ENCODE data around the gene PPARG. TPM values are rescaled to one million over a fixed set of nuclear protein-coding genes. Genes with fewer than 3 reads are reported as not detected.

Gene PPARG
- total and polyA plus RNA-seq, 9 donors, result 2.0 to 7.5 (median 3.5) TPM

DNA sequence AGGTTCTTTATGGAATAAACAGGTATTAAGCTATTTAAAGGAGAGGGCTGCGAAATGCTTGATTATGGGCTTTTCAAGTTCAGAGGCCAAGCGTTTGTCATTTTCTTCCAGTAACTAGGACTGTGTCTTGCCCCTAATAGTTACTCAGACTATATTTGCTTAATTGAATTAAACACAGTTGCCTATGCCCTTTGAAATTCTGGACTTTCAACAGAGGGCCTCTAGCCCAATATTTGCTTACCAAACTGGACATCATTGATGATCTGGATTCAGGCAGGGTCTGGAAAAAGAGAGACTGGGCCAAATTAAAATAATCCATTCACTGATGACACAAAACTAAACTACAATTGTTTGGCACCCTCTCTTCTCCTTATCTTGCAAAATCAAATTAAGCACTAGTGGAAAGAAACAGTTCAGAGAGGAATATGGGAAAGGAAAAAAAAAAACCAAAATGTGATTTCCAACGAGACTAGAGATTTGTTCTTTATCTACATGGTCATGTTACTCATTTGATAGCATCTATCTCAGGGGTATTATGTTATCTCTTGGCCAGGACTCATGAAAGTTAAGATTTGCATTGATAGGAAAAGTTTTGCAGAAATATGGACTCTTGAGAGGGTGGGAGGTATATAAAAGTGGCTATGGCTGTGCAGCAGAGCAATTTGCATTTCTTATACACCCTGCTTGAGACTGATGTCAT, 120.3 kb downstream of the PPARG start:
- H3K9me3 ChIP-seq (replicated peaks; ENCODE audit: control insufficient read depth, low read depth, low read length), result no peaks in the 10 kb centered on the region
- no peaks in the 10 kb centered on the region for H3K4me1 ChIP-seq (ENCODE audit: control insufficient read depth, insufficient read depth, low read length)
- 100% methylated on average over 1 of the region's 3 CpGs for WGBS (ENCODE audit: insufficient coverage)
- peaks cover 5% of the 10 kb centered on the region for H3K27me3 ChIP-seq (ENCODE audit: control insufficient read depth, insufficient read depth, low read length)
- no peak overlapping the region for H3K27ac ChIP-seq (ENCODE audit: low read length)
- DNase-seq, result no peak
- H3K36me3 ChIP-seq (ENCODE audit: control insufficient read depth, insufficient read depth, low read length), result no peaks in the 10 kb centered on the region
- H3K4me3 ChIP-seq (ENCODE audit: low read length), result no peak overlapping the region

DNA sequence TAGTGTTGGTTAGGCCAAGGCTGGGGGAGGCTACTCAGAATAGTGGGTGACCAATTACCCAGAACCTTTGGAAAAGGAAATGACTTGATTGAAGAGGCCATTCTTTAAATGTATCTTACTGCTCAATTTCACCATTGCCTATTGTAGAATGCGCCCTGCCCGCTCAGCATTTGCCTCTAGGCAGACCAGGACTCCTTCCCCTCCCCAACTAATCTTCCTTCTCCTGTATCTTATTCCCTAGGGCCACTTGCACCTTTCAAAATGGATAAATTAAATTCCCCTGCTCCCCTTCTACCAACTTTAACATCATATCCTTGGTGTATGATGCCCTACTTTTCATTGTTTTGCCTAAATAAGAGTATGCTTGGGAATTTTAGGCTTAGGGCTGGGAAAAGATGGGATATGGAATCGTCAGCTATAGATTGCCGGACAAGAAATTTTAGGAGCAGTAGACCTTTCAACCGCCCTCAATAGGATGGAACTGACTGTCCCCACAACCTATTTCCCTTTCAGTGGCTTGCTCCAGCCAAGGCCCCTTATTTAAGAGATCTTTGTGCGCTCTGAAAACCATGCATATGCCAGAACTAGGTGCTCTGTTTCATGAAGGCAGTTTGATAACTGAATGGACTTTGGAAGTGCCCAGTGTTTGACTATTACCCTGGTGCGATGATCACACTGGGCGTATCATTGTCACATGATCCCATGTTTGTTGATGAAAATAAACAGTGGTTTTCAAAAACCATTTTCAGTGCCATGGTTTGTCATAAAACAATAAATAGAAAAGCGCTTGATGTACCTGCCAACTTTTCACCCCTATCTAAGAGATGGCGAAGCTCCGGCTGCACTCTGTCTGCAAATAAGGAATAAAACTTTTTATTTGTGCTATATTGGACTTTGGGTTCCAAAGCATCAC, 121.1 kb downstream of the PPARG start:
- whole genome bisulfite sequencing (ENCODE audit: insufficient coverage), result 100% methylated on average over 3 of the region's 11 CpGs

DNA sequence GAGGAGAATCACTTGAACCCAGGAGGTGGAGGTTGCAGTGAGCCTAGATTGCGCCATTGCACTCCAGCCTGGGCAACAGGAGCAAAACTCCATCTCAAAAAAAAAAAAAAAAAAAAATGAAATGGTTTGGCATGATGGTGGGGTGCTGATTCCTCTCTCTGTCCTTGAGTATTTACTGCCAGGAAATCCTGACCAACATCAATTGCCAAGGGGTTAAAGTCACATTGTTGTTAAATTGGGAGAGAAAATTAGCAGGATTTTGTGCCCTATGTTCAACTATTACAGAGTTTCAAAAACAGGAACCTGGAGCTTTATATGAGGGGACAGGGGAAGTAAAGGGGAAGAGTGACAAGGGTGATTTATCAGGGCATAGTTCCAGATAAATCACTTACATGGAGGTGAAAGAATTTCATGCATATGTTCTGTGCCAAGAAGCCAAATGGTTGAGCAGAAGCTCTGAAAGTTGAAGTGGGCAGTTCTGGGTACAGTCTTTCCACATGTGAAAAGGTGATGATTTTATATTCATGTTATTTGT, 124.9 kb downstream of the PPARG start:
- Histone ChIP-seq H3K4me1 (ENCODE audit: control insufficient read depth, insufficient read depth, low read length) (no peaks in the 10 kb centered on the region), H3K4me3 (ENCODE audit: low read length) (no peak overlapping the region), H3K27ac (ENCODE audit: low read length) (no peak overlapping the region), H3K36me3 (ENCODE audit: control insufficient read depth, insufficient read depth, low read length) (no peaks in the 10 kb centered on the region), H3K27me3 (ENCODE audit: control insufficient read depth, insufficient read depth, low read length) (peaks cover 5% of the 10 kb centered on the region), H3K9me3 (replicated peaks; ENCODE audit: control insufficient read depth, low read depth, low read length) (no peaks in the 10 kb centered on the region)
- WGBS (ENCODE audit: insufficient coverage), result no CpG with 5 or more reads among the region's 1 CpG
- no peak for DNase-seq

More for the DNA sequence above, 121.1 kb downstream of the PPARG start:
- H3K27ac ChIP-seq (ENCODE audit: low read length), result no peak overlapping the region
- no peaks in the 10 kb centered on the region for H3K36me3 ChIP-seq (ENCODE audit: control insufficient read depth, insufficient read depth, low read length)
- no peak for DNase-seq
- no peaks in the 10 kb centered on the region for H3K9me3 ChIP-seq (replicated peaks; ENCODE audit: control insufficient read depth, low read depth, low read length)
- no peak overlapping the region for H3K4me3 ChIP-seq (ENCODE audit: low read length)
- no peaks in the 10 kb centered on the region for H3K4me1 ChIP-seq (ENCODE audit: control insufficient read depth, insufficient read depth, low read length)
- peaks cover 5% of the 10 kb centered on the region for H3K27me3 ChIP-seq (ENCODE audit: control insufficient read depth, insufficient read depth, low read length)

DNA sequence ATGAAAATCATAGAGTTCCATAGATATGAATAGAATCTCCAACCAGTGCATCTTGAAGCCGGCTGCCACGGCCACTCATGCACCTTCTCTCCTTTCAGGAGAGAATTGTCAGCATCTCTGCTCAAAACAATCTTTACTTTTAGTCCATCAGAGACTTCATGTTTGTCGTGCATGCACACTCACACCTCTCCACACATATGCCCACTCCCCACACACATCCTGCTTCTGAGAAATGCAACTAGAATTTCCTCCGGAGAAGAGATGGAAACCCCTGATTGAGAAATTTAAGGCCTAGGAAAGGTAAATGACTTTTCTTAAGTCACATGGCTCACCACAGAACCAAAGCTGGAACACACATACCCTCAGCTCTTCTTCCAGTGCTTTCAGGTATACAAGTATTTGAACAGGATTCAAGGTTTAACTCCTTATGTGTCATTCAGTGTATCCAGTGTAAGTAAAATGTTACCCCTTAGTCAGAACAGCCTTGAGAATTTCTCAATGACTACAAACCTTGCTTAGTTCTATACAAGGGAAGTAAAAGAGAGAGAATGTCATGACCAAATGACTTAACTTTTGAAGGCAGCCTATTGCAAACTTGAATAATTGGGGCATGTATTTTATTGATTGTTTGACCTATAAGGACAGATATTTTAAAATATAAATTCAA, 126.3 kb downstream of the PPARG start:
- Histone ChIP-seq H3K27ac (ENCODE audit: low read length) (no peak overlapping the region), H3K4me3 (ENCODE audit: low read length) (no peak overlapping the region), H3K36me3 (ENCODE audit: control insufficient read depth, insufficient read depth, low read length) (no peaks in the 10 kb centered on the region), H3K4me1 (ENCODE audit: control insufficient read depth, insufficient read depth, low read length) (no peaks in the 10 kb centered on the region), H3K9me3 (replicated peaks; ENCODE audit: control insufficient read depth, low read depth, low read length) (no peaks in the 10 kb centered on the region), H3K27me3 (ENCODE audit: control insufficient read depth, insufficient read depth, low read length) (peaks cover 5% of the 10 kb centered on the region)
- WGBS (ENCODE audit: insufficient coverage), result 73% methylated on average over 2 of the region's 4 CpGs
- no peak for DNase-seq

DNA sequence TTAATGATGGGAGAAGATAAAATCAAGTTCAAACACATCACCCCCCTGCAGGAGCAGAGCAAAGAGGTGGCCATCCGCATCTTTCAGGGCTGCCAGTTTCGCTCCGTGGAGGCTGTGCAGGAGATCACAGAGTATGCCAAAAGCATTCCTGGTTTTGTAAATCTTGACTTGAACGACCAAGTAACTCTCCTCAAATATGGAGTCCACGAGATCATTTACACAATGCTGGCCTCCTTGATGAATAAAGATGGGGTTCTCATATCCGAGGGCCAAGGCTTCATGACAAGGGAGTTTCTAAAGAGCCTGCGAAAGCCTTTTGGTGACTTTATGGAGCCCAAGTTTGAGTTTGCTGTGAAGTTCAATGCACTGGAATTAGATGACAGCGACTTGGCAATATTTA, 127.9 kb downstream of the PPARG start:
- Histone ChIP-seq H3K27ac (ENCODE audit: low read length) (no peak overlapping the region), H3K36me3 (ENCODE audit: control insufficient read depth, insufficient read depth, low read length) (no peaks in the 10 kb centered on the region), H3K4me3 (ENCODE audit: low read length) (no peak overlapping the region), H3K4me1 (ENCODE audit: control insufficient read depth, insufficient read depth, low read length) (peaks cover 7% of the 10 kb centered on the region), H3K27me3 (ENCODE audit: control insufficient read depth, insufficient read depth, low read length) (peaks cover 12% of the 10 kb centered on the region), H3K9me3 (replicated peaks; ENCODE audit: control insufficient read depth, low read depth, low read length) (no peaks in the 10 kb centered on the region)
- no peak for DNase-seq
- WGBS (ENCODE audit: insufficient coverage), result 98% methylated on average over 4 of the region's 8 CpGs

DNA sequence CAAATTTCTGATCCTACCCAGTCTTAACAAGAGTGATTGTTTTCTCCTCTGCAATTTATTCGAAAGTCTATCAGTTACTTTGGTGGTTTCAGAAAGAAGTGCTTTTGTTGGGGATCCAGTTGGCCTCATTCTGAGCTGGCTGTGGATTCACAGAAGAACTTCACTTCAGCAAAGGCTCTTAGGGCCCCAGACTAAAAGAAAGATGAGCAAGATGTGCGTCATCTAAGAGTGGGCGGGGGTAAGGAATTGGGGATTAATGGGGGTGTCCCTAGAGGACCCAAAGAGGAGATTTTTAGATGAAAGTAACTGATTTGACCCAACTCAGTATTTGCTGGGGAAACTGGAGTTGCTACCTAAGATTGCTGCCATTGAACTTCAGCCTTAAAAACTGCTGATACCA, 131.5 kb downstream of the PPARG start:
- Histone ChIP-seq H3K4me3 (ENCODE audit: low read length) (no peak overlapping the region), H3K27me3 (ENCODE audit: control insufficient read depth, insufficient read depth, low read length) (peaks cover 17% of the 10 kb centered on the region), H3K36me3 (ENCODE audit: control insufficient read depth, insufficient read depth, low read length) (no peaks in the 10 kb centered on the region), H3K9me3 (replicated peaks; ENCODE audit: control insufficient read depth, low read depth, low read length) (no peaks in the 10 kb centered on the region), H3K27ac (ENCODE audit: low read length) (no peak overlapping the region), H3K4me1 (ENCODE audit: control insufficient read depth, insufficient read depth, low read length) (peaks cover 7% of the 10 kb centered on the region)
- 53% methylated on average over 2 of the region's 3 CpGs for WGBS (ENCODE audit: insufficient coverage)
- DNase-seq, result no peak

DNA sequence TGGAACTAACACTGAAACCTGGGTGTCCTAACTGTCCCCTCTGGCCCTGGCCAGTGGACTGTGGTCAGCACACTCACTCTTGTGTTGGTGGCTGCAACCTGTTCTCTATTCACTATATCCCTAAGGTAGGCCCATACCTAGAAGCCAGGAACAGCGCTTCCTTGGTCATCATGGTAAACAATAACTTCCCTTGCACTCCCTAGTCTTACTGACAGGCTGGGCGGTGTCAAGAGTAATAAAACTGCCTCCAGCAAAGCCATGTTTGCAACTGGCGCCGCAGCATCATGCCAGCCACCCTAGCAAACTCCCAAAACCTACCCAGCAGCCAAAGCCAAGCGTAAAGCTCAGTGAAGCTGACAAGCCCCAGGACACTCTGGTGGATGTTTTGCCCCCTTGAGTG, 132.3 kb downstream of the PPARG start:
- Histone ChIP-seq H3K4me1 (ENCODE audit: control insufficient read depth, insufficient read depth, low read length) (peaks cover 7% of the 10 kb centered on the region), H3K4me3 (ENCODE audit: low read length) (no peak overlapping the region), H3K9me3 (replicated peaks; ENCODE audit: control insufficient read depth, low read depth, low read length) (no peaks in the 10 kb centered on the region), H3K27me3 (ENCODE audit: control insufficient read depth, insufficient read depth, low read length) (peaks cover 22% of the 10 kb centered on the region), H3K36me3 (ENCODE audit: control insufficient read depth, insufficient read depth, low read length) (no peaks in the 10 kb centered on the region), H3K27ac (ENCODE audit: low read length) (no peak overlapping the region)
- DNase-seq, result no peak
- WGBS (ENCODE audit: insufficient coverage), result 73% methylated on average over 2 of the region's 5 CpGs

DNA sequence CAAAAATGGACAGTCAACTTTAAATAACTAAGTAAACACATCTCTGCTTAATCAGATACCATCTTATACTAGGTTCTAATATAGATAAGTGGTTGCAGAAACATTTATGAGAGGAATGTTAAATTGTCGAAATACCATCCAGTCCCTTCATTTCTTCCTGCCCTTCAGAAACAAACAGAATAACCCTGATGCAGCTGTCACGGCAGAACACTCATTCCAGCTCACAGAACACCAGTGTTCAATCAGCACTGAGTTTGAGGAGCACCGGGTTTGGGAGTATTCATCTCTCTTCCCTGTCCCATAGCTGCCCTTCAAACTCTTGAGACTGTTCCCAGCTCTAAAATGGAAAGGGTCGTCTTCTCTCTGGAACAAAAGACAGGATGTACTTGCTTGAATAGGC, 134.3 kb downstream of the PPARG start:
- Histone ChIP-seq H3K36me3 (ENCODE audit: control insufficient read depth, insufficient read depth, low read length) (no peaks in the 10 kb centered on the region), H3K4me1 (ENCODE audit: control insufficient read depth, insufficient read depth, low read length) (peaks cover 7% of the 10 kb centered on the region), H3K27me3 (ENCODE audit: control insufficient read depth, insufficient read depth, low read length) (peaks cover 28% of the 10 kb centered on the region), H3K4me3 (ENCODE audit: low read length) (no peak overlapping the region), H3K9me3 (replicated peaks; ENCODE audit: control insufficient read depth, low read depth, low read length) (no peaks in the 10 kb centered on the region), H3K27ac (ENCODE audit: low read length) (no peak overlapping the region)
- WGBS (ENCODE audit: insufficient coverage), result 86% methylated on average over 1 of the region's 4 CpGs
- DNase-seq, result no peak

DNA sequence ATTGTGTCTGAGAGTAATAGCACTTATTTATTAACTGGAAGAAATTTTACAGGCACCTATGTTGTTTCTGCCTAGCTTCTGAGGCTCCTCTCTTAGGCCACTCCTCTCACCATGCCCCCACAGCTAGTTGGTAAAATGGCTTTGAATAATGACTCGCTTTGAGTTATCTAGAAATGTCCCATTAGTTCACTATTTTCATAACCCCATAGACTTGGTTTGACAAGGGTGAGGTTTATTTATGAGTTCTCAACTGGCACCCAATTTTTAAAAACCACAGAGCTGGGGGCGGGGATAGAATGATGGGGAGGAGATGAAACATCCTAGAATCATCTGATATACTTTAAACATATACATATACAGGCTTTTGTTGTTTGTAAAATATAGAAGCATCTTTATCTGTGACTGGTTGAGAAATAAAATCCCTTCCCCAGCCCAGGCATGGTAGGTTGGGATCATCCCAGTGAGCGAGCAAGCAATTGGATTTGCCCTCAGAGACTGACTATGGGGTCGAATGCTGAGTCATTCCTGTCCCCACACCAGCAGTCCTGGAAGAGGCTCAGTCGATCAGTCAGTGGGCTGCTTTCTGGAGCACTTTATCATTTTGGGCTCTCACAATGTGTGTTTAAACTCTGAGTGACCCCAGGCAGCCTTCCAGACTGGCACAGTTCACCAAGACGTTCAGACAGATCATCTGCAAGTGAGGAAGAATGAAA, 135.2 kb downstream of the PPARG start:
- H3K27ac ChIP-seq (ENCODE audit: low read length), result no peak overlapping the region
- 42% methylated on average over 2 of the region's 6 CpGs for WGBS (ENCODE audit: insufficient coverage)

More for the DNA sequence above, 135.2 kb downstream of the PPARG start:
- H3K36me3 ChIP-seq (ENCODE audit: control insufficient read depth, insufficient read depth, low read length), result no peaks in the 10 kb centered on the region
- no peak overlapping the region for H3K4me3 ChIP-seq (ENCODE audit: low read length)
- H3K9me3 ChIP-seq (replicated peaks; ENCODE audit: control insufficient read depth, low read depth, low read length), result no peaks in the 10 kb centered on the region
- peaks cover 32% of the 10 kb centered on the region for H3K27me3 ChIP-seq (ENCODE audit: control insufficient read depth, insufficient read depth, low read length)
- H3K4me1 ChIP-seq (ENCODE audit: control insufficient read depth, insufficient read depth, low read length), result peaks cover 7% of the 10 kb centered on the region
- no peak for DNase-seq
